Measurements from ENCODE around the gene NEK3.
A peak's percentile ranks its signal among the peaks of the same experiment; 100 is the strongest.
"Not testable (repeated sequence)": the region's sequence is repeated elsewhere in the genome, so short reads cannot be mapped to it uniquely, and the experiment has no call there.

Gene NEK3, protein sequence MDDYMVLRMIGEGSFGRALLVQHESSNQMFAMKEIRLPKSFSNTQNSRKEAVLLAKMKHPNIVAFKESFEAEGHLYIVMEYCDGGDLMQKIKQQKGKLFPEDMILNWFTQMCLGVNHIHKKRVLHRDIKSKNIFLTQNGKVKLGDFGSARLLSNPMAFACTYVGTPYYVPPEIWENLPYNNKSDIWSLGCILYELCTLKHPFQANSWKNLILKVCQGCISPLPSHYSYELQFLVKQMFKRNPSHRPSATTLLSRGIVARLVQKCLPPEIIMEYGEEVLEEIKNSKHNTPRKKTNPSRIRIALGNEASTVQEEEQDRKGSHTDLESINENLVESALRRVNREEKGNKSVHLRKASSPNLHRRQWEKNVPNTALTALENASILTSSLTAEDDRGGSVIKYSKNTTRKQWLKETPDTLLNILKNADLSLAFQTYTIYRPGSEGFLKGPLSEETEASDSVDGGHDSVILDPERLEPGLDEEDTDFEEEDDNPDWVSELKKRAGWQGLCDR

DNA sequence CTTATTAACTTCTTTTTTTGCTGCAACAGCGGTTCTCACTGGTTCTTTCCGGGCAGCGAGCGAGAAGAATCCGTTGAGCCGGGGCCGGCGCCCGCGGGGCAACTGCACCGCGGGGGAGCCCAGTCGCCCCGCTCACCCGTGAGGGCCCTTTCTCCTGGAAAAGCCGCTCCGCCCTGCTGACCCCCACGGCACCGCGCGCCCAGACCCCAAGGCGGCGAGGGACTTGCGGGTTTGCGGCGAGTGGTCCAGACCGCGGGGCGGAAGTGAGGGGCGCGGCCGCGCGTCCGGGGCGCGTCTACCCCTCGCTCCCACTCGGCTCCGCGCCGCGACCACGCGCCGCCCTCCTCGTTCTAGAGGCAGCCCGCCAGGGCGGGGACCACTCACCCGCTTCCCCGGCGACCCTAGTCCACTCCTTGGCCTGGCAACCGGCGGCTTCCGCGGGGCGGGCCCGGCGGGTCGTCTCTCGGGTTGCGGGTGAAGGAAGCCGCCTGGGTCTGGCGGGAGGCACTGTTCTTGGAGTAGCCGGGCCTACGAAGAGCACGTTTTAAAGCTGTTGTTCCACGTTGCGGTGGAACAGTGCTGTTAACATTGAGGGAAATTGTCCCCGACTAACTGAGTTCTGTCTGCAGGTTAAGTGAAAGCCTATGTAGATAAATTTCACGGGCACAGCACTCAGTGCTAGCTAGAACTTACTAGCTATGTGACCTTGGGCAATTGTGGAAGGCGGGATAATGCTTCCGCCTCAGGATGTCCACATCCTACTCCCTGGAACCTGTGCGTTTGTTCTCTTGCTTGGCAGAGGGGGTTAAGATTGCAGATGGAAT, at the start of gene NEK3:
NEK3 (minus strand) TSS at position 439 of the 824 bp plus-strand sequence. CDS start 3,406 bp downstream, outside the sequence.
- DNase-seq (ENCODE audit: low spot score) = peak; percentile 52

DNA sequence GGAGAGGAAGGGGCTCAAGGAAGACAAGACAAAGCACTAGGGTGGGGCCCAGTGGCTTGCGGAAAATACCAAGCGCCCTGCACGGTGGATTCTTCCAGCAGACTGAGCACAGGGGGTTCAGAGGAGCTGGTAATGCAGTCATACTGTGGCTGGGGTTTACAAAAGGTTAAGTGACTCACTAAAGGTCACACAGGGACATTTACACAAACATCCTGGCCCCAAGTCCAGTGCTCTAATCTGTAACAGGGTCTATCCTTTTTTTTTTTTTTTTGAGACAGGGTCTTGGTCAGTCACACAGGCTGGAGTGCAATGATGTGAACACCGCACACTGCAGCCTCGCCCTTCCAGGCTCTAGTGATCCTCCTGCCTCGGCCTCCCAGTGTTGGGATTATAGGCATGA, 49.0 kb upstream of the NEK3 start:
- H3K4me1 Mint-ChIP-seq (ENCODE audit: low read depth); H3K27ac Mint-ChIP-seq; H3K27me3 Mint-ChIP-seq (ENCODE audit: low read depth); H3K9me3 Mint-ChIP-seq; H3K4me3 Mint-ChIP-seq; DNase-seq (ENCODE audit: low spot score); H3K36me3 Mint-ChIP-seq (ENCODE audit: low read depth): not testable (repeated sequence)

More for the DNA sequence above, at the start of gene NEK3:
- H3K4me3 Mint-ChIP-seq = peak within 1 kb of the TSS; percentile 83
- H3K4me1 Mint-ChIP-seq (ENCODE audit: low read depth) = peaks cover 54% of the 10 kb centered on the region
- peaks cover 5% of the 10 kb centered on the region for H3K36me3 Mint-ChIP-seq (ENCODE audit: low read depth)
- H3K27me3 Mint-ChIP-seq (ENCODE audit: low read depth) = peaks cover 4% of the 10 kb centered on the region
- H3K9me3 Mint-ChIP-seq = no peaks in the 10 kb centered on the region
- H3K27ac Mint-ChIP-seq = peak within 1 kb of the TSS; percentile 88

DNA sequence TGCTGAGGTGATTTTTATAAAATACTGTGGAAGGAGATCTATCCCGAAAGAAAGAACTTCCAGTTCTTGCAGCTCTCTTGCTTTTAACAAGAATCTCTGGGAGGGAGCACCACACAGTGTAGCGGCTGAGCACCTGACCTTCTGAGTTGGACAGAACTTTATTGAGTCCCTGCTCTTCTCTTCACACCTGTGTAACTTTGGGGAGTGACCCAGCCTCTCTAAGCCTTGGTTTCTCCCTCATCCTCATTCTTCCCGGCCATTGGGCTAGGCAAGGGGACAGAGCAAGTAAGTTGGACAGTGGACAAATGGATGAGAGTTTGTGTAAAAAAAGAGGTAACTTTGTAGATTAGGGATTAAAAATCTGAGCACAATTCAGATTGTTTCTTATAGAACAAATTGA, 48.5 kb upstream of the NEK3 start:
- H3K27me3 Mint-ChIP-seq (ENCODE audit: low read depth); H3K4me1 Mint-ChIP-seq (ENCODE audit: low read depth); H3K9me3 Mint-ChIP-seq; DNase-seq (ENCODE audit: low spot score); H3K4me3 Mint-ChIP-seq; H3K36me3 Mint-ChIP-seq (ENCODE audit: low read depth); H3K27ac Mint-ChIP-seq: not testable (repeated sequence)

DNA sequence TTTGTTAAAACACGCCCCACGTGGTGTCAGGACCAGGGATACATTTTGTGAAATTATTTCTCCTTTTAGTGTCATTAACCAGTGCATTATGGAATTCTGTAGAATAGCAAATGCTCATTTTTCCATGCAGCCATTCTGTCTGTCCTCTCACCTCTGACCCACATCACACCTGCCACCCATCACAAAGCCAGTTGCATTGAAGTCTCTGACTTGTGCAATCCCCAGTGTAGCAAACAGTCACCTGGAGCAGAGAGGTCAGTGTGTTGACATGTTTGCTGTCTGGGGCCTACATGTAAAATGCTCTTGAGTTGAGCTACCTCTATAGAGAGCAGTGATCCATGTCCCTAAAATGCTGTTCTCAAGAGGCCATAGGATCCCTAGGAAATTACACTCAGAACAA, 47.9 kb upstream of the NEK3 start:
- H3K9me3 Mint-ChIP-seq; H3K36me3 Mint-ChIP-seq (ENCODE audit: low read depth); H3K4me3 Mint-ChIP-seq; H3K27ac Mint-ChIP-seq; H3K4me1 Mint-ChIP-seq (ENCODE audit: low read depth); H3K27me3 Mint-ChIP-seq (ENCODE audit: low read depth); DNase-seq (ENCODE audit: low spot score): not testable (repeated sequence)

DNA sequence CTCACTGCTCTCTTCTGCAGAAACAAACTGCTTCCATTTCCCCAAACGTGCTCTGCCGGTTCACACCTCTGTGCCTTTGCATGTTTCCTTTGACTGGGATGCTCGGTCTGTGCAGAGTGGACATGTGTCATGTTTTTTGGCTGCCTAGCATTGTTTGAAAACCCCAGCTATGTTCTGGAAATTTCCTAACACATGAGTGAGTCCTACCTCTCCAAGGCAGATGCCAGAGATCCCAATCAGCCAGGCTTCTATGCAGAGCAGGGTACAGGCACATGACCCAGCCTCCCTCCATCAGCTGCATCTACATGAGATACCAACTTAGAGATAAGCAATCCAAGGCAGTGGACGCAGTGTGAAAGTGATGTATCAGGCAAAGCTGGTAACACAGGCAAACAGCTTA, 45.1 kb upstream of the NEK3 start:
- H3K4me1 Mint-ChIP-seq (ENCODE audit: low read depth); H3K4me3 Mint-ChIP-seq; H3K36me3 Mint-ChIP-seq (ENCODE audit: low read depth); DNase-seq (ENCODE audit: low spot score); H3K27me3 Mint-ChIP-seq (ENCODE audit: low read depth); H3K9me3 Mint-ChIP-seq; H3K27ac Mint-ChIP-seq: not testable (repeated sequence)

DNA sequence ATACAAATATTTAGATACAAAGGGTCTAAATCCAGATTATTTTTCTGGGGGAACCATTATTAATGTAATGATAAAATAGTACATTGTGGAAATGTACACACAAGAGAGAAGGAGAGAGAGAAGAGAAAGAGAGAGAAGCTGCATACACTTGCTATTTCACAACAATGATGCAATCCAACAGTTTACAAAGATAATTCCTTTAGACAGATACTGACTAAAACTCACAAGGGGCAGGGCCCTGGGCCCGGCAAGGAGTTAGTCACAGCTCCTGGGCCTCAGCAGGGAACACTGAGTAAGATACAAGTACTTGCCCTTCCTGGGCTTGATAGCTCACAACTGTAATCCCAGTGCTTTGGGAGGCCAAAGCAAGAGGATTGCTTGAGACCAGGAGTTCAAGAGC, 44.5 kb upstream of the NEK3 start:
- not testable (repeated sequence) for H3K27me3 Mint-ChIP-seq (ENCODE audit: low read depth); H3K9me3 Mint-ChIP-seq; H3K4me3 Mint-ChIP-seq; H3K27ac Mint-ChIP-seq; H3K4me1 Mint-ChIP-seq (ENCODE audit: low read depth); H3K36me3 Mint-ChIP-seq (ENCODE audit: low read depth); DNase-seq (ENCODE audit: low spot score)

DNA sequence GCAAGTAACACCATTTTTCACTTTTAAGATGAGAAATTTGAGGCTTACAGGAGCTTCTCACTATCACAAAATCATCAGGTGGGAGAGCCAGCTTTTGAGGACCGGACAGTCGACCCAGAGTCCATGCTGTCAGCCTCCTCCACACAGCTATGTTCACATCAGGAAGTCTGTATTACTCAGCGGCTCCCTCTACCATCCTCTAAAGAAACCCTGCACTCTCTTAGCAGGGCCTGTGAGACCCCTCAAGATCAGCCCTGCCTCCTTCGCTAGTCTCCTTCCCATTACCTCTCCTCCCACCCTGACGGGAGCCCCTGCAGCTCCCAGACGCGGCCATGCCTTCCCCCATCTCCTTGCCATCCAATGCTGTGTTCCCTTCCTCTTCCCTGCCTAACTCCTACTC, 43.1 kb upstream of the NEK3 start:
- not testable (repeated sequence) for H3K27ac Mint-ChIP-seq; DNase-seq (ENCODE audit: low spot score); H3K4me1 Mint-ChIP-seq (ENCODE audit: low read depth); H3K9me3 Mint-ChIP-seq; H3K4me3 Mint-ChIP-seq; H3K27me3 Mint-ChIP-seq (ENCODE audit: low read depth); H3K36me3 Mint-ChIP-seq (ENCODE audit: low read depth)

DNA sequence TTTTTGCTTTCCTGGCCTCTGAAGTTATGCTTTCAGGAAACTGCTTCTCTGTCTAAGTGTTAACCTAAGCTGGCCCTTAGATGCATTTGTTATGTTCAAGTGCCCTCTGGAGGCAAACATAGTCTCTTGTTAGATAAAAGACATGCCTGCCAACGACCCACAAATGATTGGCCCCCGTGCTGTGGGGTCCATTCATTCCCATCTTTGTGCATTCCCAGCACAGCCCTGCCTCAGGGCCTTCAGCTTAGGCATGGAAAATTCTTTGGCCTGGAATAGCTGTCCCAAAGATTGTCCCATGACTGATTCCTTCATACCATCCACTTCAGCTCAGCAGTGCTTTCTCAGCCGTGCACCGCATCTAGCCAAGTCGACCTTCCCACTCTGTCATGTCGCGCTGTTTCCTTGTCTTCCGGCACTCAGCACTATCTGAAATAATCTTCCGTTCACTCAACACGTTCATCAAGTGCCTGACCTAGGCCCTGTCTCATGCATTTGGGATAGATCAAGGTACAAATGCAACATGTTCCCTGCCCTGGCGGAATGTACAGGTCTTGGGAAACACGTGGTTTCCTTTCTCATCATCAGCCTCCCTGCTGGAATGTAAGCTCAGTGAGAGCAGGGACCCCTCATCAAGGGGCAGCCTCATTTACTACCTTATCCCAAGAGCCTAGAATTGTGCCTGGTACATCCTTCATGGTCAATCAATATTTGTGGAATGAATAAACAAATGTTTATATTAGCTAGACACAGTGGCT, 42.2 kb upstream of the NEK3 start:
- not testable (repeated sequence) for H3K27me3 Mint-ChIP-seq (ENCODE audit: low read depth); H3K9me3 Mint-ChIP-seq; DNase-seq (ENCODE audit: low spot score); H3K27ac Mint-ChIP-seq; H3K4me3 Mint-ChIP-seq; H3K36me3 Mint-ChIP-seq (ENCODE audit: low read depth); H3K4me1 Mint-ChIP-seq (ENCODE audit: low read depth)

DNA sequence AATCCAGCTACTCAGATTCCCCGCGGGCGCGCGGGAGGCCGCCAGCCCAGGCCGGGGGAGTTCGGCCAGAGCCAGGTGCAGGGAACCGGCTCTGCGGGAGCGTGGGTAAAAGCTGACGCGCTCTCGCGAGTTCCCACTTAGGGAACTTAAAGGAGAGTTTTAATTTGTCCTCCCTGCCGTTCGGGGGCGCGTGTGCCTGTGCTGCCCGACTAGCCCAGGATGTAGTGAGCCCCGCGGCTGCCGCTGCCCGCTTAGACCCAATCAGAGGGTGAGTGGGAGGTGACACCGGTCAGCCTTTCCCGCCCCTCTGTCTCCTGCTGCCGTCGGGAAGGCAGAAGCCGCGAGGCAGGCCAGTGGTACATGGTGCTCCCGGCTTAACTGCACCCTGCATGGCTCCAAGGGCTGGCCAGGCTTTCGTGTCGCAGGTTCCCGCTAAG, 36.0 kb upstream of the NEK3 start:
- Mint-ChIP-seq H3K36me3 (ENCODE audit: low read depth) (peaks cover 2% of the 10 kb centered on the region), H3K9me3 (no peaks in the 10 kb centered on the region), H3K4me3 (peak overlapping the region; percentile 99), H3K27me3 (ENCODE audit: low read depth) (no peaks in the 10 kb centered on the region), H3K27ac (peak overlapping the region; percentile 97), H3K4me1 (ENCODE audit: low read depth) (peaks cover 15% of the 10 kb centered on the region)
- DNase-seq (ENCODE audit: low spot score) = peak; percentile 59

DNA sequence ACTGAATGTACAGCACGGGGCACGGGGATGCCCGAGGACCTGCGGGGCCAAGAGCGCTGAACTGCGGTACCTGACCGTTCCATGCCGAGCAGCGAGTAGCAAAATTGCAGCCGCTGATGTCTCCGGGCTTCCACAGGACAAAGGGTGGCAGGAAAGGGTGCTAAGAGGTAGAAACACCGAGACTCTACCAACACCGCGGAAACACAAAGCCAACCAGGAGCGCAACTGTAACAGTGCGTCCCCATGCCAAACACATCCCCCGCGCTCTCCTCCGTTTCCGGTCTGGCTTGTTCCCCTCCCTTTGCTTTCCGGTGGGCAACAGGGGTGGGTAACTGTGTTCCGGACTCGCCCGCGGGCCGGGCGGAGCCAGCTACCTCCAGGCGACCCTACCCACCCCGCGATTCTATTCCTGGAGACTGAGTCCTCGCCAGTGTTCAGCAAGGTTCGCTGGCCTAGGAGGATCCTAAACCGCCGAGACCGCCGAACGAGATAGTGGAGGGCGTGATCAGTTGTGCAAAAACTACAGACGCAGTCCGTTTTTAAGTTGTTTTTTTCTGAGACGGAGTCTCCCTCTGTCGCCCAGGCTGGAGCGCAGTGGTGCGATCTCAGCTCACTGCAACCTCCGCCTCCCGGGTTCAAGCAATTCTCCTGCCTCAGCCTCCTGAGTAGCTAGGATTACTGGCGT, 34.9 kb upstream of the NEK3 start:
- peaks cover 15% of the 10 kb centered on the region for H3K4me1 Mint-ChIP-seq (ENCODE audit: low read depth)
- peaks cover 3% of the 10 kb centered on the region for H3K36me3 Mint-ChIP-seq (ENCODE audit: low read depth)
- DNase-seq (ENCODE audit: low spot score) = peak; percentile 87
- no peaks in the 10 kb centered on the region for H3K27me3 Mint-ChIP-seq (ENCODE audit: low read depth)
- no peaks in the 10 kb centered on the region for H3K9me3 Mint-ChIP-seq
- H3K27ac Mint-ChIP-seq = peak overlapping the region; percentile 97
- H3K4me3 Mint-ChIP-seq = peak overlapping the region; percentile 99

DNA sequence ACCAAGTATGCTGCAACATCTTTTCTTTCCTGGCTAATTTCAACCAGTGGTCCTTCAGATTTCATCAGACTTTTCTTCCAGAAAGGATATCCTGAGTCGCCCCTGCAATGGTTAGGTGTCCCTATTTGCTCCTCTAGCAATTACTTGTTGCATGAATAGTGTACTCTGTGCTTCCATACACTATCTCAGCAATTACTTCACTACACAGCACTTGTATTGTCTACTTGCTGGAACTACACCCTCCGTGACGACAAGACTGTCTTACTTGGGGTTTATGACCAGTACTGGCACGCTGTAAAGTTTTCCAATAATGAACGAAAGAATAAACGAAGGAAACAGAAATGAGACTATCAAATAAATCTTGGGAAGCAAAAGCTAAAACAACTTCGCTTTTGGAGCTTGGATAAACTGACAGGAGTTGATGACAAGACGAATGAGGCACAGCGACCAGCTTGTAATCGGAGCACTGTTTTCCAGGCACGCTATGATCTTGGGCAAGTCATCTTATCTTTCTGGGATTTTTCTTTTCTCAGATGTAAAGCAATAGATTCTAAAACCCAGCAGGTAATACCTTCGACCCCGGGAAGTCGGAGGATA, 34.3 kb upstream of the NEK3 start:
- H3K4me3 Mint-ChIP-seq = peak overlapping the region; percentile 99
- not testable (repeated sequence) for DNase-seq (ENCODE audit: low spot score); H3K9me3 Mint-ChIP-seq; H3K27me3 Mint-ChIP-seq (ENCODE audit: low read depth); H3K36me3 Mint-ChIP-seq (ENCODE audit: low read depth)
- H3K4me1 Mint-ChIP-seq (ENCODE audit: low read depth) = peaks cover 15% of the 10 kb centered on the region
- H3K27ac Mint-ChIP-seq = peak overlapping the region; percentile 97

DNA sequence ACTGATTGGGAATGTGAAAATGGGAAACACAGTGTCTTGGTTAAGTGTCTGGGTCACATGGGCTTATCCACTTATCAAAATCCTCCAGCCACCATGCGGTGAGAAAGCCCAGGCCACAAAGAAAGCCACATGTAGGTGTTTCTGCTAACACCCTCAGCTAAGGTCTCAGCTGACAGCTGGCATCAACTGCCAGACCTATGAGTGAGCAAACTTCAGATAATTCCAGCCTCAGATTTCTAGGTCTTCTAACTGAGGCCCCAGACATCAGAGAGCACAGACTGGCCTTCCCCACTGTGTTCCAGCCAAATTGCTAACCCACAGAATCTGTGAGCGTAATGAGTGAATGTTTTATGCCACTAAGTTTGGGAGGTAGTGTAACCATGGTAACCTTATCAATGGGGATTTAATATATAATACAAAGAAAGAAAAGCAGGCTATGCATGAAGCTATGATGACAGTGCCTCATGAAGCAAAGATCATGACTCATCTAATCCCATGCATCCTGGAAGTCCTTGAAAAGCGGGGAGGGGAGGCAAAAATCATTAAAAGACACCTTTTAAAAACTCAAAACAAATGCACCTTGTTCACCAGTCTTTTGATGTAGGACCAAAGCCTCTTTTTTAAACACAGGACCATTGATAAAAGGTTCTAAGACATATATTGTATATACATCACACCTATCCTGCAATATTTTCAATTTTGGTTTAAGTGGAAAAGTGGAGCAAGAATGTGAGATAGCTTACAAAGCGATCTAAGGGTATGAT, 28.2 kb upstream of the NEK3 start:
- not testable (repeated sequence) for H3K9me3 Mint-ChIP-seq; H3K27ac Mint-ChIP-seq; H3K27me3 Mint-ChIP-seq (ENCODE audit: low read depth); DNase-seq (ENCODE audit: low spot score)
- Mint-ChIP-seq H3K36me3 (ENCODE audit: low read depth) (peaks cover 15% of the 10 kb centered on the region), H3K4me1 (ENCODE audit: low read depth) (peaks cover 14% of the 10 kb centered on the region), H3K4me3 (peak overlapping the region; percentile 14)
